ENCODE measurements around the gene FFAR1.

DNA sequence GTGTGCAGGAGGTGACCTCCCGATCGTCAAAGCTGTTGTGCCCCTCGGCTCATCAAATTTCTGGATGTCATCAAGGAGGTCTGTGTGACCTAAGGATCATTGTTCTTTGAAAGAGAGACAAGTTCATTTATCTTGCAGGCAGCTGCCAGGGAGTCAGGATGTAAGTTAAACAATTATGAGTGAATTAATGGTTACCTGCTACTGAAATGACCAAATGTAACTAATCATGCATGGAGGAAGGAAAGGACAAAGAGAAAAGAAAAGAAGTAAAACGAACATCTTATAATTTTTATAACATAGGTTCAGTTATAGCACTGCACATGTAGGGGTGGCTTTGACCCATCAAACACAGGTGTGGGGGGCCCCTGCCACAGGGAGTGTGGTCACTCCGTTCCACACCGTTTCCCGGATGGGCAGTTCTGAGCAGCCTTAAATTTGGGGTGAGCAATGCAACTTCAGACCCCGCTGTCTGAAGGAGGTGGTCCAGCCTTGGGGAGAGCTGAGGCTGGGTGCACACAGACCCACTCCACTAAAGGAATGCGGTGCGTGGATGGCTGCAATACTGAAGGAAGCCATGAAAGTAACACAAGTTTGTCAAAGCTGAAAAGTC is 13.5 kb upstream of the FFAR1 start:
- TF ChIP-seq, protein P1, sequence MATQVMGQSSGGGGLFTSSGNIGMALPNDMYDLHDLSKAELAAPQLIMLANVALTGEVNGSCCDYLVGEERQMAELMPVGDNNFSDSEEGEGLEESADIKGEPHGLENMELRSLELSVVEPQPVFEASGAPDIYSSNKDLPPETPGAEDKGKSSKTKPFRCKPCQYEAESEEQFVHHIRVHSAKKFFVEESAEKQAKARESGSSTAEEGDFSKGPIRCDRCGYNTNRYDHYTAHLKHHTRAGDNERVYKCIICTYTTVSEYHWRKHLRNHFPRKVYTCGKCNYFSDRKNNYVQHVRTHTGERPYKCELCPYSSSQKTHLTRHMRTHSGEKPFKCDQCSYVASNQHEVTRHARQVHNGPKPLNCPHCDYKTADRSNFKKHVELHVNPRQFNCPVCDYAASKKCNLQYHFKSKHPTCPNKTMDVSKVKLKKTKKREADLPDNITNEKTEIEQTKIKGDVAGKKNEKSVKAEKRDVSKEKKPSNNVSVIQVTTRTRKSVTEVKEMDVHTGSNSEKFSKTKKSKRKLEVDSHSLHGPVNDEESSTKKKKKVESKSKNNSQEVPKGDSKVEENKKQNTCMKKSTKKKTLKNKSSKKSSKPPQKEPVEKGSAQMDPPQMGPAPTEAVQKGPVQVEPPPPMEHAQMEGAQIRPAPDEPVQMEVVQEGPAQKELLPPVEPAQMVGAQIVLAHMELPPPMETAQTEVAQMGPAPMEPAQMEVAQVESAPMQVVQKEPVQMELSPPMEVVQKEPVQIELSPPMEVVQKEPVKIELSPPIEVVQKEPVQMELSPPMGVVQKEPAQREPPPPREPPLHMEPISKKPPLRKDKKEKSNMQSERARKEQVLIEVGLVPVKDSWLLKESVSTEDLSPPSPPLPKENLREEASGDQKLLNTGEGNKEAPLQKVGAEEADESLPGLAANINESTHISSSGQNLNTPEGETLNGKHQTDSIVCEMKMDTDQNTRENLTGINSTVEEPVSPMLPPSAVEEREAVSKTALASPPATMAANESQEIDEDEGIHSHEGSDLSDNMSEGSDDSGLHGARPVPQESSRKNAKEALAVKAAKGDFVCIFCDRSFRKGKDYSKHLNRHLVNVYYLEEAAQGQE (IDR thresholded peaks at IDR 0.05; ENCODE audit: borderline replicate concordance), result no peak
- TF ChIP-seq POLR2AphosphoS5 (IDR thresholded peaks at IDR 0.05) (no peak), RAD21 (conservative IDR thresholded peaks at IDR 0.05) (no peak), EZH2 (IDR thresholded peaks at IDR 0.05; ENCODE audit: borderline replicate concordance, insufficient read depth, low read length, poor library complexity, severe bottlenecking) (no peak)
- TF ChIP-seq, protein P2, sequence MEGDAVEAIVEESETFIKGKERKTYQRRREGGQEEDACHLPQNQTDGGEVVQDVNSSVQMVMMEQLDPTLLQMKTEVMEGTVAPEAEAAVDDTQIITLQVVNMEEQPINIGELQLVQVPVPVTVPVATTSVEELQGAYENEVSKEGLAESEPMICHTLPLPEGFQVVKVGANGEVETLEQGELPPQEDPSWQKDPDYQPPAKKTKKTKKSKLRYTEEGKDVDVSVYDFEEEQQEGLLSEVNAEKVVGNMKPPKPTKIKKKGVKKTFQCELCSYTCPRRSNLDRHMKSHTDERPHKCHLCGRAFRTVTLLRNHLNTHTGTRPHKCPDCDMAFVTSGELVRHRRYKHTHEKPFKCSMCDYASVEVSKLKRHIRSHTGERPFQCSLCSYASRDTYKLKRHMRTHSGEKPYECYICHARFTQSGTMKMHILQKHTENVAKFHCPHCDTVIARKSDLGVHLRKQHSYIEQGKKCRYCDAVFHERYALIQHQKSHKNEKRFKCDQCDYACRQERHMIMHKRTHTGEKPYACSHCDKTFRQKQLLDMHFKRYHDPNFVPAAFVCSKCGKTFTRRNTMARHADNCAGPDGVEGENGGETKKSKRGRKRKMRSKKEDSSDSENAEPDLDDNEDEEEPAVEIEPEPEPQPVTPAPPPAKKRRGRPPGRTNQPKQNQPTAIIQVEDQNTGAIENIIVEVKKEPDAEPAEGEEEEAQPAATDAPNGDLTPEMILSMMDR (IDR thresholded peaks at IDR 0.05; ENCODE audit: poor library complexity, severe bottlenecking), result no peak

Data from neural cell (in vitro differentiated cells).